ENCODE measurements around the gene HCRT. TPM values are rescaled to one million over a fixed set of nuclear protein-coding genes. Genes with fewer than 3 reads are reported as not detected.
A peak's percentile ranks its signal among the peaks of the same experiment; 100 is the strongest.
"Not testable (repeated sequence)": the region's sequence is repeated elsewhere in the genome, so short reads cannot be mapped to it uniquely, and the experiment has no call there.

HCRT gene
- polyA plus RNA-seq, 1 of the 3 experiments (the other 2 are of a cell fraction) = not detected

DNA sequence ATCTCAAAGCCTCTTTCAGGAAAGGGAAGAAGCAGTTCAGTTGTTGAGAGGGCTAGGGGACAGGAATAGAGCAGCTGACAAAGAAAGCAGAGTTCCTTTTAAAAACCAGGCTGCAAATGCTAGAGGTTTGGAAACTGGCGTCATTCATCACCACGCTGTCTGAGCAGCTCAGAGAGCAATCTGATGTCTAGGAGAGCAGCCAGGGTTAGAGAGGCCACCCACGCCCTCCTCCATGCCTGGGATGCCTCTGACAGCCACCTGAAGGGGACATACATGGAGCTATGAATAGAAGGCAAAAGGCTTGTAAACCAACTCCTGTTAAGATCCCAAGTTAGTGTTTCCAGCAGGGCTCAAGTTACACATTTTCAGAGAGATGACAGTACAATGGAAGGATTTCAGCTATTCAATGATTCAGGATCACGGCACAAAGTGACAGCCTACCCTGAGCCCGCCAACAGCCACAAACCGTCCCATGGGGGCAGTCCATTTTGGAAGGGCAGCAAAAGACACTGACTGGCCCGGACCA is 42.8 kb downstream of the HCRT start:
- 68% methylated on average over 5 of the region's 7 CpGs for WGBS (ENCODE audit: low lambda C conversion rate)
- Histone ChIP-seq H3F3A (replicated peaks; ENCODE audit: insufficient read depth) (peaks cover 8% of the 10 kb centered on the region), H3K9me3 (no peaks in the 10 kb centered on the region), H2AFZ (ENCODE audit: low read depth) (no peak overlapping the region), H3K36me3 (replicated peaks in 1 of 2; ENCODE audit: control insufficient read depth in 1 of 2, insufficient read depth in 2 of 2, low read length in 1 of 2) (peaks cover 8 to 20% of the 10 kb centered on the region in 2 experiments), H3K9ac (no peak overlapping the region), H3K9me2 (no peaks in the 10 kb centered on the region), H3K27me3 (ENCODE audit: insufficient read depth) (no peaks in the 10 kb centered on the region), H4K20me1 (ENCODE audit: insufficient read depth) (peaks cover 75% of the 10 kb centered on the region), H3K79me2 (ENCODE audit: insufficient read depth) (peaks cover 97% of the 10 kb centered on the region), H3K4me1 (ENCODE audit: control insufficient read depth in 1 of 2, insufficient read depth in 2 of 2, low read depth in 1 of 2, low read length in 1 of 2) (peaks cover 6 to 15% of the 10 kb centered on the region in 2 experiments; a peak in 2 of 4 replicates), H3K27ac (ENCODE audit: low read depth in 2 of 2, low read length in 1 of 2) (peak overlapping the region in 1 of 2 experiments; percentile 35; a peak in 2 of 4 replicates), H3K4me2 (peak overlapping the region; percentile 49), H3K4me3 (ENCODE audit: low read depth in 2 of 2, low read length in 1 of 2) (no peak overlapping the region)
- TF ChIP-seq FOSL2 (IDR thresholded peaks at IDR 0.05; ENCODE audit: borderline replicate concordance, low read depth) (peak; percentile 61), TCF12 (IDR thresholded peaks at IDR 0.05) (peak; percentile 23; the same call in 1 of the 2 replicates), SIN3A (IDR thresholded peaks at IDR 0.05; ENCODE audit: borderline replicate concordance, low read depth, low read length) (peak; percentile 59; the same call in 1 of the 2 replicates)
- TF ChIP-seq, protein P1, sequence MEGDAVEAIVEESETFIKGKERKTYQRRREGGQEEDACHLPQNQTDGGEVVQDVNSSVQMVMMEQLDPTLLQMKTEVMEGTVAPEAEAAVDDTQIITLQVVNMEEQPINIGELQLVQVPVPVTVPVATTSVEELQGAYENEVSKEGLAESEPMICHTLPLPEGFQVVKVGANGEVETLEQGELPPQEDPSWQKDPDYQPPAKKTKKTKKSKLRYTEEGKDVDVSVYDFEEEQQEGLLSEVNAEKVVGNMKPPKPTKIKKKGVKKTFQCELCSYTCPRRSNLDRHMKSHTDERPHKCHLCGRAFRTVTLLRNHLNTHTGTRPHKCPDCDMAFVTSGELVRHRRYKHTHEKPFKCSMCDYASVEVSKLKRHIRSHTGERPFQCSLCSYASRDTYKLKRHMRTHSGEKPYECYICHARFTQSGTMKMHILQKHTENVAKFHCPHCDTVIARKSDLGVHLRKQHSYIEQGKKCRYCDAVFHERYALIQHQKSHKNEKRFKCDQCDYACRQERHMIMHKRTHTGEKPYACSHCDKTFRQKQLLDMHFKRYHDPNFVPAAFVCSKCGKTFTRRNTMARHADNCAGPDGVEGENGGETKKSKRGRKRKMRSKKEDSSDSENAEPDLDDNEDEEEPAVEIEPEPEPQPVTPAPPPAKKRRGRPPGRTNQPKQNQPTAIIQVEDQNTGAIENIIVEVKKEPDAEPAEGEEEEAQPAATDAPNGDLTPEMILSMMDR (IDR thresholded peaks at IDR 0.05) = no peak
- TF ChIP-seq, protein P2, sequence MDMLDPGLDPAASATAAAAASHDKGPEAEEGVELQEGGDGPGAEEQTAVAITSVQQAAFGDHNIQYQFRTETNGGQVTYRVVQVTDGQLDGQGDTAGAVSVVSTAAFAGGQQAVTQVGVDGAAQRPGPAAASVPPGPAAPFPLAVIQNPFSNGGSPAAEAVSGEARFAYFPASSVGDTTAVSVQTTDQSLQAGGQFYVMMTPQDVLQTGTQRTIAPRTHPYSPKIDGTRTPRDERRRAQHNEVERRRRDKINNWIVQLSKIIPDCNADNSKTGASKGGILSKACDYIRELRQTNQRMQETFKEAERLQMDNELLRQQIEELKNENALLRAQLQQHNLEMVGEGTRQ (IDR thresholded peaks at IDR 0.05; ENCODE audit: borderline replicate concordance, low read depth, low read length) = no peak
- CTCF ChIA-PET = interaction anchor here (1.1 kb wide), 2 partner anchors 75 to 116 kb away, joined by 3 read pairs; no protein-coding TSS in a partner anchor
- POLR2A ChIA-PET = no interaction called here
- DNase-seq = no peak

DNA sequence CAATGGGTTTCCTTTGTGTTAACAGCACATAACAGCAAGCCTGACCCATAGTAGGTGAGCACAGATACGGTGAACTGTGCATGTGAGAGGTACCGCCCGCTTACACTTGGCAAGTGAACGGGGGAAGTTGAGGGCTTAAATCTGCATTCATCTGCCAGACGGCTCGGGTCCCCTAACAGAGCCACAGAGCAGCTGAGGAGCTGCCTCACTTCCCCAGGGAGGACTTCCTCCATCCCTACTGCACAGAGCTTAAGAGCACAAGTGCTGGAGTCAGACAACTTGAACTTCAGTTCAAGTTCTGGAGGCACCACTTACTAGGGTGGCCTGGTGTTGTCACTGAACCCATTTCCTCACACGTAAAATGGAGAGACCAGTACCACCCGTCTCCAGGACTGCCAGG is 43.9 kb downstream of the HCRT start:
- Histone ChIP-seq H3K79me2 (ENCODE audit: insufficient read depth) (peaks cover 97% of the 10 kb centered on the region), H3K27me3 (ENCODE audit: insufficient read depth) (no peaks in the 10 kb centered on the region), H3K4me3 (ENCODE audit: low read depth in 2 of 2, low read length in 1 of 2) (no peak overlapping the region), H3F3A (replicated peaks; ENCODE audit: insufficient read depth) (peaks cover 3% of the 10 kb centered on the region), H3K27ac (ENCODE audit: low read depth in 2 of 2, low read length in 1 of 2) (no peak overlapping the region), H2AFZ (ENCODE audit: low read depth) (no peak overlapping the region), H3K4me1 (ENCODE audit: control insufficient read depth in 1 of 2, insufficient read depth in 2 of 2, low read depth in 1 of 2, low read length in 1 of 2) (peaks cover 6 to 15% of the 10 kb centered on the region in 2 experiments; a peak in 2 of 4 replicates), H3K4me2 (no peak overlapping the region), H3K36me3 (replicated peaks in 1 of 2; ENCODE audit: control insufficient read depth in 1 of 2, insufficient read depth in 2 of 2, low read length in 1 of 2) (peaks cover 7 to 23% of the 10 kb centered on the region in 2 experiments), H4K20me1 (ENCODE audit: insufficient read depth) (peaks cover 69% of the 10 kb centered on the region), H3K9me3 (no peaks in the 10 kb centered on the region), H3K9ac (no peak overlapping the region), H3K9me2 (no peaks in the 10 kb centered on the region)
- ChIA-PET CTCF (interaction anchor here (1.1 kb wide), 1 partner anchor 175 kb away, joined by 3 read pairs; no protein-coding TSS in a partner anchor), POLR2A (no interaction called here)
- DNase-seq = no peak
- WGBS (ENCODE audit: low lambda C conversion rate) = 79% methylated on average over 8 of the region's 8 CpGs
- TF ChIP-seq POLR2AphosphoS5 (IDR thresholded peaks at IDR 0.05; ENCODE audit: low read depth, low read length) (no peak), EP300 (IDR thresholded peaks at IDR 0.05; ENCODE audit: borderline replicate concordance in 1 of 2, low read depth in 1 of 2, low read length in 1 of 2) (no peak), CHD2 (IDR thresholded peaks at IDR 0.05; ENCODE audit: low read length, partially characterized antibody) (no peak), JUND (IDR thresholded peaks at IDR 0.05) (no peak), TAF1 (IDR thresholded peaks at IDR 0.05; ENCODE audit: borderline replicate concordance, low read depth, low read length) (no peak), FOSL2 (IDR thresholded peaks at IDR 0.05; ENCODE audit: borderline replicate concordance, low read depth) (no peak), TEAD4 (IDR thresholded peaks at IDR 0.05; ENCODE audit: borderline replicate concordance, insufficient read depth) (no peak), GATA2 (CRISPR knock-in tag; IDR thresholded peaks at IDR 0.05) (no peak), SIN3A (IDR thresholded peaks at IDR 0.05; ENCODE audit: borderline replicate concordance, low read depth, low read length) (no peak), MXI1 (IDR thresholded peaks at IDR 0.05; ENCODE audit: low read depth, low read length) (no peak), RXRA (IDR thresholded peaks at IDR 0.05; ENCODE audit: borderline replicate concordance, low read depth) (no peak)
- TF ChIP-seq, protein P1 (IDR thresholded peaks at IDR 0.05) = no peak

DNA sequence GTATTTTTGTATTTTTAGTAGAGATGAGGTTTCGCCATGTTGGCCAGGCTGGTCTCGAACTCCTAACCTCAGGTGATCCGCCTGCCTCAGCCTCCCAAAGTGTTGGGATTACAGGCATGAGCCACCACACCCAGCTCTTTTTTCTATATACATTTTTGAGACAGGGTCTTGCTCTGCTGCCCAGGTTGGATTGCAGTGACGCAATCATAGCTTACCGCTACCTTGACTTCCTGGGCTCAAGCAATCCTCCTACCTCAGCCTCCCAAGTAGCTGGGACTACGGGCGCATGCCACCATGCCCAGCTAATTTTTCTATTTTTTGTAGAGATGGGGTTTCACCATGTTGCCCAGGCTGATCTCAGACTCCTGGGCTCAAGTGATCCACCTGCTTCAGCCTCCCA is 44.6 kb downstream of the HCRT start:
- DNase-seq; H3K4me2 ChIP-seq; H3K9me2 ChIP-seq; POLR2A ChIA-PET; H3F3A ChIP-seq (replicated peaks; ENCODE audit: insufficient read depth); H3K9me3 ChIP-seq; H3K27ac ChIP-seq (ENCODE audit: low read depth in 2 of 2, low read length in 1 of 2); H3K4me3 ChIP-seq (ENCODE audit: low read depth in 2 of 2, low read length in 1 of 2); H3K27me3 ChIP-seq (ENCODE audit: insufficient read depth); H3K9ac ChIP-seq; H2AFZ ChIP-seq (ENCODE audit: low read depth): not testable (repeated sequence)
- CTCF ChIA-PET = interaction anchor here (1.1 kb wide), 1 partner anchor 175 kb away, joined by 3 read pairs; no protein-coding TSS in a partner anchor
- Histone ChIP-seq H3K36me3 (replicated peaks in 1 of 2; ENCODE audit: control insufficient read depth in 1 of 2, insufficient read depth in 2 of 2, low read length in 1 of 2) (peaks cover 11 to 21% of the 10 kb centered on the region in 2 experiments), H4K20me1 (ENCODE audit: insufficient read depth) (peaks cover 70% of the 10 kb centered on the region), H3K4me1 (ENCODE audit: control insufficient read depth in 1 of 2, insufficient read depth in 2 of 2, low read depth in 1 of 2, low read length in 1 of 2) (peaks cover 8 to 18% of the 10 kb centered on the region in 2 experiments; a peak in 2 of 4 replicates), H3K79me2 (ENCODE audit: insufficient read depth) (peaks cover 97% of the 10 kb centered on the region)
- 97% methylated on average over 7 of the region's 7 CpGs for WGBS (ENCODE audit: low lambda C conversion rate)
